HG03565 (cell line): ENCODE measurements around the gene CXCL13.
"Not testable (repeated sequence)": the region's sequence is repeated elsewhere in the genome, so short reads cannot be mapped to it uniquely, and the experiment has no call there.

Experiments
- ATAC-seq: cut with Tn5 transposase; IDR thresholded peaks from one replicate; pipeline ENCODE4 v1.9.1; 2021; ENCODE audit warnings: mild to moderate bottlenecking, moderate library complexity; ENCODE audit not compliant: unreplicated experiment

The CXCL13 gene

DNA sequence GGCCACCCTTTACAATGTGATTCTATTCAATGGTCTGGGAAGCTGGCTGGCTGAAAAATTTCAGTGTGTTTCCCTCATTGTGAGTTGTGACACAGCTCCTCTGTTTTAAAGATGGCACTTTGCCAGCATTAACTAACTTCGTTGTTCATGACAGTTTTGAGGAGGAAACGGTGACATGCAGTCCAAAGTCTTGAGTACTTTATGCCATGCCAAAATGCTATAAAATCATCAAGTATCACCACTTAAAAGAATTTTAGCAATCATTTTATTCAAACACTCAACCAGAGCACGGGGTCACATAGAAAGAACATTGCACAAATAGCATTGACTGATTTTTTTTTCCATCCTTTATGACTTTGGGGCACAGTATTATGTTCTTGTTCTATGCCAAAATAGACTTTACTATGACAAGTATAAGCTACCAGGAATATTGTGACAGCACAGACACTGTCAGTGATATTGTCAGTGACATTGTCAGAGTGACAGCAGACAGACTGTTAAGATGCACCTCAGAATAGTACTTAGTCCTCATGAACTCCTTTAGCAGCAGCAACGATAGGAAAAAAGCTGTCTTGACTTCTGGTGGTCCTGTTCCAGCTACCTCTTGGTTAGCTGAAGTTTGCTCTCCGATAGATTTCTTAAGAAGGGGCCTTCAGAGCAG is 46.7 kb downstream of the CXCL13 start:
- no peak for ATAC-seq

DNA sequence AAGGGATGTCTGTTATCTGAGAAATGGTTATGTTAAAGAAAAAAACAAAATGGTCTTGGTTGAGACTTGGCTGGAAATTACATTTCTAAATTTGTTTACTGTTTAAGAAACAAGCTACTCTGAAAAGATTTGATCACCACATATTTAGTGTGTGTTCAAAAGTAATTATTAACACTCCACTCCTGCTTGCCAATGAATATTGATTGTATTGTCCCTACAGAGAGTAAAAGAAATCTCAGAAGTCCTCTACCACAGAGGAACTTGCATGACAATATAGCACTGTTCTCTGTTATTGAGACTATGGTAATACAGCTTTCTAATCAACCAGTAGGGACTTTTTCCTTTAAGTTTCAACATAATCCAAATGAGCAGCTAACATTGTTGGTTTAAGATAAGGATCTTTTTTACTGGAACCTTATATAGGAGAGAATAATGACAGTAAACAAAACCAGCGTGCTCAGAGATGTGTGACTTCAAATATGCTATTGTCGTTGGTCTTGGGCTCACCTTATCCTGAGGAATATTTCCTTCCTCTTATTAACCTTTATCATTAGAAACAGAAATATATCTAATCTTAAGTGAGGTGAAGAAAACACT is 47.6 kb downstream of the CXCL13 start:
- no peak for ATAC-seq

DNA sequence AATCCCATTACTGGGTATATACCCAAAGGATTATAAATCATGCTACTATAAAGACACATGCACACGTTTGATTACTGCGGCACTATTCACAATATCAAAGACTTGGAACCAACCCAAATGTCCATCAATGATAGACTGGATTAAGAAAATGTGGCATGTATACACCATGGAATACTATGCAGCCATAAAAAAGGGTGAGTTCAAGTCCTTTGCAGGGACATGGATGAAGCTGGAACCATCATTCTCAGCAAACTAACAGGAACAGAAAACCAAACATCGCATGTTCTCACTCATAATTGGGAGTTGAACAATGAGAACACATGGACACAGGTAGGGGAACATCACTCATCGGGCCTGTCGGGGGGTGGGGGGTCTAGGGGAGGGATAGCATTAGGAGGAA is 54.7 kb downstream of the CXCL13 start:
- not testable (repeated sequence) for ATAC-seq
